Astrocyte of the cerebellum (primary cell): Measurements from ENCODE around the gene SP140.
"Not testable (repeated sequence)": the region's sequence is repeated elsewhere in the genome, so short reads cannot be mapped to it uniquely, and the experiment has no call there.

Experiments used
- DNase-seq: peaks from one replicate; pipeline ENCODE4 v3.0.0-alpha.2; 2011; ENCODE audit warnings: low read depth
- H3K4me3 ChIP-seq: 2 replicates; pipeline ENCODE4 v1.5.1; 2011; ENCODE audit warnings: mild to moderate bottlenecking, low read depth, low read length, moderate library complexity
- CTCF ChIP-seq: IDR thresholded peaks from 2 replicates; pipeline ENCODE4 v1.5.1; 2012; ENCODE audit warnings: low read length, low read depth, moderate library complexity, mild to moderate bottlenecking; ENCODE audit errors: missing control alignments
- in situ Hi-C: cut with HindIII; loops from 2 replicates; pipeline ENCODE4 v1.10.0; 2017; ENCODE audit warnings: low sequenced_read_pairs

Gene SP140

GRCh38 chr2:230268606-230269243 lies 43.2 kb downstream of the SP140 start:
- in situ Hi-C loops, result no loop called here
- H3K4me3 ChIP-seq, result no peak overlapping the region
- no peak for TF ChIP-seq CTCF
- DNase-seq, result no peak

- no peak overlapping the region for H3K4me3 ChIP-seq
- in situ Hi-C loops, result no loop called here
- no peak for DNase-seq
- TF ChIP-seq CTCF, result no peak
These were observed 44.2 kb downstream of the SP140 start for GRCh38 chr2:230269715-230270114.

- no peak for DNase-seq
- no peak overlapping the region for H3K4me3 ChIP-seq
- in situ Hi-C loops, result no loop called here
- TF ChIP-seq CTCF, result no peak
These were observed 57.4 kb downstream of the SP140 start for GRCh38 chr2:230282936-230283335.

GRCh38 chr2:230286048-230286447 lies 60.5 kb downstream of the SP140 start:
- in situ Hi-C loops, result no loop called here
- no peak for DNase-seq
- no peak for TF ChIP-seq CTCF
- no peak overlapping the region for H3K4me3 ChIP-seq

GRCh38 chr2:230289311-230289710 lies 63.8 kb downstream of the SP140 start:
- in situ Hi-C loops, H3K4me3 ChIP-seq: not testable (repeated sequence)
- peak; percentile 5 for DNase-seq

- DNase-seq, result no peak
- no peak for TF ChIP-seq CTCF
- H3K4me3 ChIP-seq, result no peak overlapping the region
- in situ Hi-C loops, result no loop called here
These were observed 69.7 kb downstream of the SP140 start for GRCh38 chr2:230295192-230295591.

GRCh38 chr2:230296917-230297316 lies 71.4 kb downstream of the SP140 start:
- in situ Hi-C loops, result no loop called here
- no peak for TF ChIP-seq CTCF
- no peak overlapping the region for H3K4me3 ChIP-seq
- no peak for DNase-seq
